ENCODE results near the gene HSPA6.
"Not testable (repeated sequence)": the region's sequence is repeated elsewhere in the genome, so short reads cannot be mapped to it uniquely, and the experiment has no call there.

- TF ChIP-seq ZBTB26 (tag by site-specific recombination; optimal IDR thresholded peaks at IDR 0.05); PRDM10 (tag by site-specific recombination; IDR thresholded peaks at IDR 0.05); PRDM4 (tag by site-specific recombination; IDR thresholded peaks at IDR 0.05); CTCF (tag by site-specific recombination; IDR thresholded peaks at IDR 0.05); ZNF623 (tag by site-specific recombination; IDR thresholded peaks at IDR 0.05); ZNF24 (tag by site-specific recombination; IDR thresholded peaks at IDR 0.05); ZNF548 (tag by site-specific recombination; IDR thresholded peaks at IDR 0.05); MYNN (tag by site-specific recombination; IDR thresholded peaks at IDR 0.05; ENCODE audit: borderline replicate concordance); ZNF211 (tag by site-specific recombination; IDR thresholded peaks at IDR 0.05; ENCODE audit: low read depth); ZNF426 (tag by site-specific recombination; IDR thresholded peaks at IDR 0.05); ZNF76 (tag by site-specific recombination; IDR thresholded peaks at IDR 0.05; ENCODE audit: borderline replicate concordance, low read depth): not testable (repeated sequence)
- TF ChIP-seq, protein P1, sequence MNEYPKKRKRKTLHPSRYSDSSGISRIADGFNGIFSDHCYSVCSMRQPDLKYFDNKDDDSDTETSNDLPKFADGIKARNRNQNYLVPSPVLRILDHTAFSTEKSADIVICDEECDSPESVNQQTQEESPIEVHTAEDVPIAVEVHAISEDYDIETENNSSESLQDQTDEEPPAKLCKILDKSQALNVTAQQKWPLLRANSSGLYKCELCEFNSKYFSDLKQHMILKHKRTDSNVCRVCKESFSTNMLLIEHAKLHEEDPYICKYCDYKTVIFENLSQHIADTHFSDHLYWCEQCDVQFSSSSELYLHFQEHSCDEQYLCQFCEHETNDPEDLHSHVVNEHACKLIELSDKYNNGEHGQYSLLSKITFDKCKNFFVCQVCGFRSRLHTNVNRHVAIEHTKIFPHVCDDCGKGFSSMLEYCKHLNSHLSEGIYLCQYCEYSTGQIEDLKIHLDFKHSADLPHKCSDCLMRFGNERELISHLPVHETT (tag by site-specific recombination; IDR thresholded peaks at IDR 0.05), result not testable (repeated sequence)
Measured at GRCh38 chr1:161532644-161533567, 8.6 kb downstream of the HSPA6 start.
